ENCODE data around the gene CAB39.

DNA sequence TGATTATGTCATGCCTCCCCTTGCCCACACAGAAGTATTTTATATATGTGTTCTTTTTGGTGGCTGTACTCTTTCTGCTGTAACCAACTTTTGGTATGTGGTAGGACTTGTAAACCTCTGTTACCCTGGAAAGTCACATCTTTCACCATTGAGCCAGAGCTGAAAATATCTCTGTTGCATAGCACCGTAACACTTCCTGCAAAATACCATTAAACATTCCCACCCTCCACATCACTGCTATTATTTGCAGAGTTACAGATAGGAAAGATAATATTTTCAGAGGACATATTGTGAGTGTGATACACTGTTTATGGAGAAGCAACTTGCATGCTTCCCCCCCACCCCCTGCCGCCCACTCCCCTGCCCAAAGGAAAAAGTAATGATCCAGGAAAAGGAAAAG, 44.8 kb downstream of the CAB39 start:
- TF ChIP-seq POLR2A (IDR thresholded peaks at IDR 0.05; ENCODE audit: low read length) = no peak
- no peak for TF ChIP-seq GATA1 (IDR thresholded peaks at IDR 0.05; ENCODE audit: low read depth, low read length)
